Measurements from ENCODE around the gene COX4I2.

COX4I2 gene

DNA sequence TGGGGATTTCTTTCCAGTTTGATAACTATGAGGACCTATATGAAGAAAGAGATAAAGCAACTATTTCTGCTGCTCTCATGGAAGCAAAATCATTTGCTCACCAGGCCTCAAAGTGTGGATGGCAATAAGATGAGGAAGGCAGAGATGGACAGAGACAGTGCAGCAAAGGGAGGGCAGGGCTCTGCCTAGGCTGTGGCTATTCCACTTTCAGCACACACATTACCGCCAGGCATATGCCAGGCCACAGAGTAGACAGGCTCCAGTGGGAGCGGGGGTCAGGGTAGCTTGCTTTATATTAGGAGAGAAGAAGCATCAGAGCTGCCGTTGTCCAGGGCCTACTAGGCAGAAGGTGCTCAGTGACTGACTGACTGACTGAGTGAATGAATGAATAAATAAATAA is 44.1 kb downstream of the COX4I2 start:
- DNase-seq (ENCODE audit: low read depth, low spot score), result no peak
- TF ChIP-seq CTCF (IDR thresholded peaks at IDR 0.05; ENCODE audit: insufficient read depth, low read length, missing control alignments), result no peak
- ChIA-PET POLR2A (no interaction called here), CTCF (interaction anchor here (1.3 to 5.5 kb wide), 2 partner anchors 20 to 42 kb away, joined by 4 to 29 read pairs; no protein-coding TSS in a partner anchor)
- no peak overlapping the region for H3K4me3 ChIP-seq (ENCODE audit: low read depth, low read length)

DNA sequence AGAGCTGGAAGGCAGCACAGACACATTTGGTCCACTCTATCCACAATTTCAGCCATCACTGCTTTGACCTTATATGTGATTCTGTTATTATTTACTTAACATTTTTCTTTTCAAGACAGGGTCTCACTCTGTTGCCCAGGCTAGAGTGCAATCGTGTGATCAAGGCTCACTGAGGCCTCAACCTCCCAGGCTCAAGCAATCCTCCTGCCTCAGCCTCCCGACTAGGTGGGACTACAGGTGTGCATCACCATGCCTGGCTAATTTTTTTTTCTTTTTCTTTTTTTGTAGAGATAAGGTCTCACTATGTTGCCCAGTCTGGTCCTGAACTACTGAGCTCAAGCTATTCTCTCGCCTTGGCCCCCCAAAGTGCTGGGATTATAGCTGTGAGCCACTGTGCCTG is 44.6 kb downstream of the COX4I2 start:
- no peak for TF ChIP-seq CTCF (IDR thresholded peaks at IDR 0.05; ENCODE audit: insufficient read depth, low read length, missing control alignments)
- ChIA-PET POLR2A (no interaction called here), CTCF (interaction anchor here (0.8 to 5.5 kb wide), 3 partner anchors 17 to 42 kb away, joined by 3 to 29 read pairs (median 4); no protein-coding TSS in a partner anchor)
- DNase-seq (ENCODE audit: low read depth, low spot score), result no peak
- no peak overlapping the region for H3K4me3 ChIP-seq (ENCODE audit: low read depth, low read length)

DNA sequence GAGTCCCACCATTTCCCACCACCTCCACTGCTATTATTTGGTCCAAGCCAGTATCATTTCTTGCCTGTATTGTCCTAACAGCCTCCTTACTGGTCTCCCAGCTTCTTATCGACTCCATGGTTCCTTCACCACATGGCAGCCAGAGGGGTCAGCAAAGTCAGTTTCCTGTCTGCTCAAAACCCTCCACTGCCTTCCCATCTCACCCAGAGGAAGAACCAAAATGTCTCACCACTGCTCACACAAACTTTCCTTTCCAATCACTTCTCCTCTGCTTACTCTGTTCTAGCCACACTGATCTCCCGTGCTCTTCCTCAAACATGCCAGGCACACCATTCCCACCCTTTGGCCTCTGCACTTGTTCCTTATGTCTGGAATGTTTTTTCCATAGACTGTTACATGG is 45.2 kb downstream of the COX4I2 start:
- TF ChIP-seq CTCF (IDR thresholded peaks at IDR 0.05; ENCODE audit: insufficient read depth, low read length, missing control alignments), result no peak
- CTCF ChIA-PET, result interaction anchor here (0.8 to 5.5 kb wide), 5 partner anchors 18 to 49 kb away, joined by 3 to 29 read pairs (median 4); no protein-coding TSS in a partner anchor
- POLR2A ChIA-PET, result no interaction called here
- no peak for DNase-seq (ENCODE audit: low read depth, low spot score)
- H3K4me3 ChIP-seq (ENCODE audit: low read depth, low read length), result no peak overlapping the region

GRCh38 chr20:31684153-31685015 is 46.7 kb downstream of the COX4I2 start:
- ChIA-PET CTCF (interaction anchor here (0.9 to 5.5 kb wide), 6 partner anchors 9 to 50 kb away, joined by 3 to 29 read pairs (median 4); no protein-coding TSS in a partner anchor), POLR2A (no interaction called here)
- H3K4me3 ChIP-seq (ENCODE audit: low read depth, low read length), result no peak overlapping the region
- TF ChIP-seq CTCF (IDR thresholded peaks at IDR 0.05; ENCODE audit: insufficient read depth, low read length, missing control alignments), result no peak
- DNase-seq (ENCODE audit: low read depth, low spot score), result no peak

DNA sequence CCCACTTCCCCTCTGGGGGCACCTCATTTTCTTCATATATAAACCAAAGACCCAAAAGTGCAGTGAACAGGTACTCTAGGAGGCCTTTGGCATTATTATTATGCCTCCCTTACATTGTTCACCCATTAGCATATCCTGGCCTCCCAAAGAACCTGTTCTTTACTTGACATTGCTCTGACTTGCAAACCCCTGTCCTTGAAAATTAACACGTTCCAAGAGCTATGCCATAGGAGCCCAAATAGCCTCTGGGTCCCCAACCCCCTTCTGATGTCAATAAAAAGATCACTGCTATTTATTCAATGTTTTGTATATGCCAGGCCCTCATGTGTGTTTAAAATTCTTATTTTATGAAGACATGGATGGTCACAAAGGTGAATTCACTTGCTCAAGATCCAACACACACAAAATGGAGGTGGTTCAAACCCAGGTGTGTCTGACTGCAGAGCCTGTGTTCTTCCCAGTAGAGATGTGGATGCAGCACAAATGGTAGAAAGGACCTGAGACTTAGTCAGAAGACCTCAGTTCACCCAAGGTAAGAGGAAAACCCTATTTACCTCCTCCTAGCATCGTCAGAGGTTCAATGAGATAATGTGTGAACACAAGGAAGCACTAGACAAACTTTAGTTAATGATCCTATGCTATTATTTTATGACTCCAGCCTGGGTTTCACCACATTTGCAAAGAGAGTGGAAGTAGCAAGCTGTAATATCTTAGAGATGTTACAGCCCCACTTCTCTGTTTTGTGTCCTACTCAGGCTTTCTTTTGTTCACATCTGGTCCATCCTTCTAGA is 48.3 kb downstream of the COX4I2 start:
- no peak for DNase-seq (ENCODE audit: low read depth, low spot score)
- no peak overlapping the region for H3K4me3 ChIP-seq (ENCODE audit: low read depth, low read length)

More for the DNA sequence above, 48.3 kb downstream of the COX4I2 start:
- ChIA-PET CTCF (interaction anchor here (1.0 to 5.5 kb wide), 3 partner anchors 24 to 116 kb away, joined by 3 to 29 read pairs (median 17); no protein-coding TSS in a partner anchor), POLR2A (no interaction called here)
- no peak for TF ChIP-seq CTCF (IDR thresholded peaks at IDR 0.05; ENCODE audit: insufficient read depth, low read length, missing control alignments)

Measured in AG04449 (cell line).